Mucosa of descending colon (tissue), 3 donors: ENCODE data around the gene FKBP4. TPM values are rescaled to one million over a fixed set of nuclear protein-coding genes. Genes with fewer than 3 reads are reported as not detected.

Experiments
- ATAC-seq: fragments of 200-7000 bp; cut with Tn5 transposase; one replicate; pipeline ENCODE4 v1.9.1; 2020; ENCODE audit warnings: mild to moderate bottlenecking, moderate library complexity
- DNase-seq, 3 donors: peaks; one replicate each; pipeline ENCODE4 v3.0.0-alpha.2; 2020
- H3K36me3 ChIP-seq: fragments of 200-600 bp; one replicate; pipeline ENCODE4 v1.8.0; 2021; ENCODE audit warnings: low read depth, mild to moderate bottlenecking
- H3K4me1 ChIP-seq: fragments of 200-600 bp; one replicate; pipeline ENCODE4 v1.8.0; 2021; ENCODE audit warnings: low read depth, mild to moderate bottlenecking
- H3K4me3 ChIP-seq: fragments of 200-600 bp; one replicate; pipeline ENCODE4 v1.8.0; 2021; ENCODE audit warnings: mild to moderate bottlenecking
- H3K9me3 ChIP-seq: fragments of 200-600 bp; one replicate; pipeline ENCODE4 v1.8.0; 2021; ENCODE audit warnings: mild to moderate bottlenecking
- CTCF ChIP-seq: fragments of 200-600 bp; IDR thresholded peaks from one replicate; pipeline ENCODE4 v1.8.0; 2022; ENCODE audit warnings: antibody characterized with exemption, mild to moderate bottlenecking
- intact Hi-C, 2 donors: fragments of 100-400 bp; cut with DNase I in 1 of 2; cut with micrococcal nuclease in 1 of 2; formaldehyde crosslinking; loops; one replicate each; pipeline versions ENCODE4 v1.11.0 to v1.11.1; 2022; cut with DNase I, micrococcal nuclease
- total RNA-seq, 3 donors: library from RNA; stranded (reverse); fragmentation: NEBNext Ultra II Directional in 2 of 3; extraction: Animal tissue kit (Norgen Biotek cat#: 25700) in 2 of 3; gene quantifications; one replicate each; pipeline versions ENCODE4 v1.2.1 to v1.2.4, GENCODE V29; 2021 to 2023
- donor health status: DM: no; HTN: no; CAD: no; lungs with moderate emphysema.
- donor health status: DM: no; HTN: no; CAD: no.
- donor health status: DM: no; HTN: yes; CAD: no.

Gene FKBP4
- total RNA-seq, 3 donors from 2014 or later: 58.2 to 79.7 (median 76.0) TPM

GRCh38 chr12:2772370-2772769, 22.4 kb upstream of the FKBP4 start:
- Histone ChIP-seq H3K4me3 (no peak overlapping the region), H3K9me3 (no peaks in the 10 kb centered on the region), H3K4me1 (peaks cover 12% of the 10 kb centered on the region), H3K36me3 (no peaks in the 10 kb centered on the region)
- no peak for TF ChIP-seq CTCF
- intact Hi-C loops: no loop called here
- ATAC-seq (no peak), DNase-seq (no peak)

- no peak overlapping the region for H3K4me3 ChIP-seq
- ATAC-seq (no peak), DNase-seq (no peak)
- no peaks in the 10 kb centered on the region for H3K36me3 ChIP-seq
- H3K4me1 ChIP-seq: peaks cover 12% of the 10 kb centered on the region
- TF ChIP-seq CTCF: no peak
- H3K9me3 ChIP-seq: no peaks in the 10 kb centered on the region
- intact Hi-C loops: no loop called here
Observed at GRCh38 chr12:2773199-2773875, 21.4 kb upstream of the FKBP4 start.

DNA sequence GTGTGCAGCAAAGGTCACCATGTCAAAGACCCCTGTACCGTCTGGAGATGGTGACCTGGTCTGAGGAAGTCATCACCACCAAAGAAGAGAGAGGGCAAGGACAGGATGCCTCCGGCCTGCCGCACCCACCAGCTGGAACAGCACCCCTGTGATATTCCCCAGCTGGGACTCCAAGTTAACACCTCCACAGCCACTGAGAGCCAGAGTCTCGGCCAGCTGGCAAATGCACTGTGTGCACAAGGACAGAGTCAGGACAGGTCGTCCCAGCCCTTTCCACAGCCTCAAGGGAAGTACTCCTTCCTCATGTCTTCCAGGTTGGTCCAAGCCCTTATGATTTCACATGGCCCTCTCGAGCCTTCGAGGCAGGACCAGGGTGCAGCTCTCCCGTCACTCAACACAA, 19.3 kb upstream of the FKBP4 start:
- intact Hi-C loops: no loop called here
- no peak for ATAC-seq
- Histone ChIP-seq H3K4me1 (peaks cover under 1% of the 10 kb centered on the region), H3K4me3 (no peak overlapping the region), H3K9me3 (no peaks in the 10 kb centered on the region), H3K36me3 (no peaks in the 10 kb centered on the region)
- TF ChIP-seq CTCF: no peak
- no peak for DNase-seq

GRCh38 chr12:2776129-2776806, 18.5 kb upstream of the FKBP4 start:
- DNase-seq (no peak), ATAC-seq (no peak)
- H3K9me3 ChIP-seq: no peaks in the 10 kb centered on the region
- no peaks in the 10 kb centered on the region for H3K36me3 ChIP-seq
- no peak overlapping the region for H3K4me3 ChIP-seq
- H3K4me1 ChIP-seq: no peaks in the 10 kb centered on the region
- intact Hi-C loops: no loop called here
- no peak for TF ChIP-seq CTCF

DNA sequence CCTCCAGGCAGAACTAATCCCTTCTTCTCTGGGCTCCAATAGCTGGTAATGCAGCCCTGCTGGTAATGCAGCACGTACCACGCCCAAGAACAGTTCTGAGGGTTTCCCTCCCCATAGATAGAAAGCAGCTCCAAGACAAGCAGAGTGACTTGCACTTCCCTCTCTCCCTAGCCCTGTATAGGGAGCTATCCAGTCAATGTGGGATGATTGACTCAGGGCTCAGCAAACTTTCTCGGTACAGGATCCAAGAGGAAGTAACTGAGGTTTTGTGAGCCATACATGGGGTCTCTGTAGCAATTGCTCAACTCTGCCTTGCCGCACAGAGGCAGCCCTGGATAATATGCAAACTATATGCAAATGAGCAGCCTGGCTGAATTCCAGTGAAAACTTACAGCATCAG, 15.5 kb upstream of the FKBP4 start:
- ATAC-seq (peak; percentile 77), DNase-seq (peak in 1 of 3 donors; percentile 48)
- no peak for TF ChIP-seq CTCF
- Histone ChIP-seq H3K9me3 (no peaks in the 10 kb centered on the region), H3K36me3 (no peaks in the 10 kb centered on the region), H3K4me1 (peaks cover 8% of the 10 kb centered on the region), H3K4me3 (no peak overlapping the region)
- intact Hi-C loops: no loop called here
